ENCODE data around the gene WDTC1.

WDTC1 gene

GRCh38 chr1:27332536-27333281 is 98.3 kb downstream of the WDTC1 start:
- DNase-seq (ENCODE audit: extremely low read depth, low read depth): no peak
- peak; percentile 91 for TF ChIP-seq CTCF (IDR thresholded peaks at IDR 0.05; ENCODE audit: low read depth, low read length, missing control alignments)
- no peak overlapping the region for H3K4me3 ChIP-seq (replicated peaks; ENCODE audit: low read depth, low read length)

- DNase-seq (ENCODE audit: extremely low read depth, low read depth): no peak
- no peak for TF ChIP-seq CTCF (IDR thresholded peaks at IDR 0.05; ENCODE audit: low read depth, low read length, missing control alignments)
Observed at GRCh38 chr1:27333717-27334279, 99.4 kb downstream of the WDTC1 start.

GRCh38 chr1:27335506-27336422 is 101.3 kb downstream of the WDTC1 start:
- no peak overlapping the region for H3K4me3 ChIP-seq (replicated peaks; ENCODE audit: low read depth, low read length)
- TF ChIP-seq CTCF (IDR thresholded peaks at IDR 0.05; ENCODE audit: low read depth, low read length, missing control alignments): no peak
- DNase-seq (ENCODE audit: extremely low read depth, low read depth): no peak

More at GRCh38 chr1:27333717-27334279, 99.4 kb downstream of the WDTC1 start:
- H3K4me3 ChIP-seq (replicated peaks; ENCODE audit: low read depth, low read length): no peak overlapping the region

GRCh38 chr1:27336756-27337155 is 102.3 kb downstream of the WDTC1 start:
- no peak for TF ChIP-seq CTCF (IDR thresholded peaks at IDR 0.05; ENCODE audit: low read depth, low read length, missing control alignments)
- no peak for DNase-seq (ENCODE audit: extremely low read depth, low read depth)
- no peak overlapping the region for H3K4me3 ChIP-seq (replicated peaks; ENCODE audit: low read depth, low read length)

- H3K4me3 ChIP-seq (replicated peaks; ENCODE audit: low read depth, low read length): no peak overlapping the region
- TF ChIP-seq CTCF (IDR thresholded peaks at IDR 0.05; ENCODE audit: low read depth, low read length, missing control alignments): no peak
- DNase-seq (ENCODE audit: extremely low read depth, low read depth): no peak
Observed at GRCh38 chr1:27338751-27339150, 104.3 kb downstream of the WDTC1 start.

- DNase-seq (ENCODE audit: extremely low read depth, low read depth): no peak
- TF ChIP-seq CTCF (IDR thresholded peaks at IDR 0.05; ENCODE audit: low read depth, low read length, missing control alignments): no peak
- H3K4me3 ChIP-seq (replicated peaks; ENCODE audit: low read depth, low read length): no peak overlapping the region
Observed at GRCh38 chr1:27339213-27339612, 104.8 kb downstream of the WDTC1 start.
